GM21526 (cell line): Measurements from ENCODE around the gene SMCO4.

ENCODE experiments used
- ATAC-seq: cut with Tn5 transposase; IDR thresholded peaks from one replicate; pipeline ENCODE4 v1.9.1; 2021; ENCODE audit warnings: moderate library complexity; ENCODE audit not compliant: unreplicated experiment, low FRiP score

SMCO4 gene

GRCh38 chr11:93529707-93530467, 13.3 kb downstream of the SMCO4 start:
- peak; percentile 33 for ATAC-seq

GRCh38 chr11:93528757-93529645, 14.2 kb downstream of the SMCO4 start:
- ATAC-seq: no peak

GRCh38 chr11:93528252-93528651, 14.9 kb downstream of the SMCO4 start:
- ATAC-seq: no peak

GRCh38 chr11:93526641-93527583, 16.3 kb downstream of the SMCO4 start:
- peak; percentile 25 for ATAC-seq

GRCh38 chr11:93526346-93526633, 16.9 kb downstream of the SMCO4 start:
- peak; percentile 25 for ATAC-seq

- ATAC-seq: peak; percentile 26
Observed at GRCh38 chr11:93525601-93526345, 17.4 kb downstream of the SMCO4 start.

- no peak for ATAC-seq
Observed at GRCh38 chr11:93524858-93525257, 18.3 kb downstream of the SMCO4 start.

- peak; percentile 32 for ATAC-seq
Observed at GRCh38 chr11:93524173-93524536, 19.0 kb downstream of the SMCO4 start.

GRCh38 chr11:93520726-93521509, 22.3 kb downstream of the SMCO4 start:
- no peak for ATAC-seq

GRCh38 chr11:93519179-93519578, 24.0 kb downstream of the SMCO4 start:
- no peak for ATAC-seq

- no peak for ATAC-seq
Observed at GRCh38 chr11:93518081-93518480, 25.1 kb downstream of the SMCO4 start.

- ATAC-seq: no peak
Observed at GRCh38 chr11:93517611-93518010, 25.6 kb downstream of the SMCO4 start.

GRCh38 chr11:93517041-93517440, 26.1 kb downstream of the SMCO4 start:
- no peak for ATAC-seq

- no peak for ATAC-seq
Observed at GRCh38 chr11:93515441-93516025, 27.7 kb downstream of the SMCO4 start.

- no peak for ATAC-seq
Observed at GRCh38 chr11:93514712-93515111, 28.5 kb downstream of the SMCO4 start.

- ATAC-seq: no peak
Observed at GRCh38 chr11:93513772-93514171, 29.4 kb downstream of the SMCO4 start.

GRCh38 chr11:93512949-93513667, 30.1 kb downstream of the SMCO4 start:
- peak; percentile 82 for ATAC-seq

GRCh38 chr11:93512073-93512475, 31.1 kb downstream of the SMCO4 start:
- ATAC-seq: peak; percentile 82
